ENCODE results near the gene SRM.
A peak's percentile ranks its signal among the peaks of the same experiment; 100 is the strongest.
"Not testable (repeated sequence)": the region's sequence is repeated elsewhere in the genome, so short reads cannot be mapped to it uniquely, and the experiment has no call there.

Gene SRM

GRCh38 chr1:11019971-11020370, 39.8 kb downstream of the SRM start:
- TF ChIP-seq CTCF (IDR thresholded peaks at IDR 0.05; ENCODE audit: low read depth, low read length), result no peak
- H3K4me3 ChIP-seq (ENCODE audit: low read depth, low read length), result no peak overlapping the region

- H3K4me3 ChIP-seq (ENCODE audit: low read depth, low read length), result not testable (repeated sequence)
Measured at GRCh38 chr1:11019358-11019757, 40.5 kb downstream of the SRM start.

GRCh38 chr1:11013160-11013531, 46.7 kb downstream of the SRM start:
- H3K4me3 ChIP-seq (ENCODE audit: low read depth, low read length), result peak overlapping the region; percentile 87
- no peak for TF ChIP-seq CTCF (IDR thresholded peaks at IDR 0.05; ENCODE audit: low read depth, low read length)

GRCh38 chr1:11012260-11013159, 47.3 kb downstream of the SRM start, which contains the start of gene TARDBP:
TARDBP (plus strand) TSS chr1:11012654; CDS start chr1:11013728, 1,074 bp downstream.
- TF ChIP-seq CTCF (IDR thresholded peaks at IDR 0.05; ENCODE audit: low read depth, low read length), result no peak

More at GRCh38 chr1:11012260-11013159, 47.3 kb downstream of the SRM start, which contains the start of gene TARDBP:
- H3K4me3 ChIP-seq (ENCODE audit: low read depth, low read length), result peak within 1 kb of the TSS; percentile 87
